Mononuclear cell (primary cell): ENCODE measurements around the gene DNAI2. TPM values are rescaled to one million over a fixed set of nuclear protein-coding genes. Genes with fewer than 3 reads are reported as not detected.

ENCODE experiments used
- H3K27me3 ChIP-seq: 2 replicates; pipeline ENCODE4 v1.6.0; 2011; ENCODE audit warnings: low read length, control low read depth; ENCODE audit not compliant: insufficient read depth
- H3K4me1 ChIP-seq: 2 replicates; pipeline ENCODE4 v1.5.1; 2011; ENCODE audit warnings: mild to moderate bottlenecking, low read length, control low read depth; ENCODE audit not compliant: insufficient read depth
- H3K4me3 ChIP-seq: 2 replicates; pipeline ENCODE4 v1.5.1; 2011; ENCODE audit warnings: mild to moderate bottlenecking, low read length, moderate library complexity
- H3K9me3 ChIP-seq: 2 replicates; pipeline ENCODE4 v1.5.1; 2011; ENCODE audit warnings: low read depth, mild to moderate bottlenecking, control low read depth, low read length
- total RNA-seq: library from RNA; depleted of rRNA; stranded (reverse); fragments of >200 nt; gene quantifications from one replicate; pipeline ENCODE4 v1.2.3, GENCODE V29; 2012

DNAI2 gene
- total RNA-seq, 1 donor: 0.21 TPM

DNA sequence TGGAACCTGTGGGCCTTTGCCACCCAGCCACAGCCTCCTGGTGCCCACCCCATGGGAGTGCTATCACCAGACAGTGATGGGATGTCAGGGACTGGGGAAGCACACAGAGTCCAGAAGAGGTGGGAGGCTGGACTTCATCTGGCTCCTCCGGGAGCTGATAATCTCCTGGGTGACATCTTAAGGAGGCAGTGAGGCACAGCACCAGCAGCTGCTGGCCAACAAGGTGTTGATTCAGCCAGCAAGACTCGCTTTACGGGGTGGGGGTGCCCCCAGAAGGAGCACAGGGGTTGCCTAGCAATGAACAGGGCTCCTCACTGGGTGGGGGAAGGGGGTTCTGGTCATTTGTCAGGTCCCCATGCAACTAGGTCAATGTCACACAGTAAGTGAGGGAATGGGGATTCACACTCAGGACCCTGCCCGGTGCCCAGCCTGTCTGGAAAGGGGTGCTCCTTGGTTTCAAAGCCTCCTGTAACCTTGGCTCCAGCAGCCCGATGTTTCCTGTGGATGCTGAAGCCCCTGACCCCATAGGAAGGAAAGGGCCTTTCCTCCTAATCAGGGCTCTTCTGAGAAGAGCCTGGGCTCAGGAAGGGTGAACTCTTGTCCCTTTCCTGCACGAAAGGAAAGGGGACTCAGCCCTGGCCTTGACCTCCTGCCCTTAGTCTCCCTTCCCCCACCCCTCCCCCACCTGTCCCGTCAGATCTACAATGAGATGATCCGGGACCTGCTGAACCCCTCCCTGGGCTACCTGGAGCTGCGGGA is 69.7 kb downstream of the DNAI2 start:
- H3K27me3 ChIP-seq: no peaks in the 10 kb centered on the region
- no peak overlapping the region for H3K4me3 ChIP-seq
- H3K9me3 ChIP-seq: no peaks in the 10 kb centered on the region
- no peaks in the 10 kb centered on the region for H3K4me1 ChIP-seq

- no peak overlapping the region for H3K4me3 ChIP-seq
- no peaks in the 10 kb centered on the region for H3K4me1 ChIP-seq
- no peaks in the 10 kb centered on the region for H3K9me3 ChIP-seq
- no peaks in the 10 kb centered on the region for H3K27me3 ChIP-seq
These were observed 70.6 kb downstream of the DNAI2 start for GRCh38 chr17:74344658-74345057.

- Histone ChIP-seq H3K4me1 (no peaks in the 10 kb centered on the region), H3K4me3 (no peak overlapping the region), H3K9me3 (no peaks in the 10 kb centered on the region), H3K27me3 (no peaks in the 10 kb centered on the region)
These were observed 71.6 kb downstream of the DNAI2 start for GRCh38 chr17:74345433-74346241.

- H3K9me3 ChIP-seq: no peaks in the 10 kb centered on the region
- no peaks in the 10 kb centered on the region for H3K4me1 ChIP-seq
- H3K27me3 ChIP-seq: peaks cover 12% of the 10 kb centered on the region
- no peak overlapping the region for H3K4me3 ChIP-seq
These were observed 73.6 kb downstream of the DNAI2 start for GRCh38 chr17:74347646-74348045.

DNA sequence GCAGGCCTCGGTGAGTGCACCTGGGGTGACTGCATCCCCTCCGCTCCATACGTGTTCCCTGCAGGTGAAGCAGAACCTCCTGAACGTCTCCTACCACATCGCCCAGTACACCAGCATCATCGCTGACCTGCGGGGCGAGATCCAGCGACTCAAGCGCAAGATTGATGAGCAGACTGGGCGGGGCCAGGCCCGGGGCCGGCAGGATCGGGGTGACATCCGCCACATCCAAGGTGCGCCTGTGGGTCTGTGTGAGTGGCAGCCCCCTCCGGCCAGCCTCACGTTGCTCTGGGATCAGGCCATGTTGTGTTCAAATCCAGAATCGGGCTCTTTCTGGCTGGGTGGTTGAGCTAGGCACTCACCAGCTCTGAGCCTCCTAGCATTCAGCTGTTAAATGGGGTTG is 75.1 kb downstream of the DNAI2 start:
- Histone ChIP-seq H3K9me3 (no peaks in the 10 kb centered on the region), H3K4me3 (no peak overlapping the region), H3K4me1 (no peaks in the 10 kb centered on the region), H3K27me3 (peaks cover 20% of the 10 kb centered on the region)

GRCh38 chr17:74350486-74350885 is 76.5 kb downstream of the DNAI2 start:
- Histone ChIP-seq H3K4me3 (no peak overlapping the region), H3K4me1 (no peaks in the 10 kb centered on the region), H3K27me3 (peaks cover 26% of the 10 kb centered on the region), H3K9me3 (no peaks in the 10 kb centered on the region)

DNA sequence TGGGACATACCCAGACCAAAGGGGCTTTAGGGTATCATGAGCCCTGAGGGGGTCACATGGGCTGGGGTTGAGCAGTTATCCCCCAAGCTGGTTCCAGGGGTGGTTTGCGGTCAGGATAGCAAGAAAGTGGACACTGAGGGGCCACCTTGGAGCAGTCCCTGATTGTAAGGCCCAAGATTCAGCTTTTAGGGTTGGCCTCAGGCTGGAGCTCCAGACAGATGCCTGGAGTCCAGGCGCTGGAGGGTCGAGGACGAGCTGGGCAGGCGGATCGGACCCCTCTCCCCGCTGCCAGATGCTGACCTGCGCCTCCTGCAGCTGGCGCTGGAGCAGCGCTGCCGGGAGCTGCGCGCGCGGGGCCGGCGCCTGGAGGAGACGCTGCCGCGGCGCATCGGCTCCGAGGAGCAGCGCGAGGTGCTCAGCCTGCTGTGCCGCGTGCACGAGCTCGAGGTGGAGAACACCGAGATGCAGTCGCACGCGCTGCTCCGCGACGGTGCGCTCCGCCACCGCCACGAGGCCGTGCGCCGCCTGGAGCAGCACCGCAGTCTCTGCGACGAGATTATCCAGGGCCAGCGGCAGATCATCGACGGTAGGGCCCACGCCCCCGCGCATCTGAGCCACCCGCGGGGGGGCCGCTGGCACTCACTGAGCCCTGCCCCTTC is 77.6 kb downstream of the DNAI2 start:
- Histone ChIP-seq H3K9me3 (no peaks in the 10 kb centered on the region), H3K27me3 (peaks cover 37% of the 10 kb centered on the region), H3K4me3 (no peak overlapping the region), H3K4me1 (no peaks in the 10 kb centered on the region)

DNA sequence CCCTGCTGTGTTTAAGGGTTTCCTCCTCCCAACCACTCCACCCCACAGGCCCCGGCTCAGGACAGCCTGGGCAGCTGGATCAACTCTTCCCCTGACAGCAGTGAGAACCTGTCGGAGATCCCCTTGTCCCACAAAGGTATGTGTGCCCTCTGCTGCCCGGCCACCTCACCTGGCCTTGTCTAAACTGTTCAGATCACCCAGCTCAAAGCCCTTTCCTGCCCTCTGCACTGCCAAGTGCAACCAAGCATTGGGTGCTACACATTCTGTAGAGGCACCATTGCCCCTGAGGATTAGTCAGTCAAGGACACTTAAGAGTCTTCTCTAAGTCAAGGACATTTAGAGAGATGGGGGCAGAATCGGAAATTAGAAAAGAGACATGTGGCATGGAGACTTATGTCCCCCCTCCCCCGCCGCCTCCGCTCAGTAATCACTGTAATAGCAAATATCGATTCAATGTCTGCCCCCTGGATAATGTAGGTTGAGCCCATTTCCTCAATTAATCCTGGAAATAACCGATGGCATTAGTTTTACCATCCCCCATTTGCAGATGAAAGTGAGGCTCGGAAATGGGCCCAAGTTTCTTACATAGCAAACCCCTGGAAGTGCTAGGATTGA is 79.5 kb downstream of the DNAI2 start:
- Histone ChIP-seq H3K27me3 (peaks cover 55% of the 10 kb centered on the region), H3K9me3 (no peaks in the 10 kb centered on the region), H3K4me3 (no peak overlapping the region), H3K4me1 (no peaks in the 10 kb centered on the region)

- Histone ChIP-seq H3K27me3 (peaks cover 59% of the 10 kb centered on the region), H3K4me3 (no peak overlapping the region), H3K9me3 (no peaks in the 10 kb centered on the region), H3K4me1 (no peaks in the 10 kb centered on the region)
These were observed 80.1 kb downstream of the DNAI2 start for GRCh38 chr17:74354123-74354522.

GRCh38 chr17:74354561-74354960 is 80.5 kb downstream of the DNAI2 start:
- H3K9me3 ChIP-seq: no peaks in the 10 kb centered on the region
- H3K27me3 ChIP-seq: peaks cover 59% of the 10 kb centered on the region
- no peak overlapping the region for H3K4me3 ChIP-seq
- H3K4me1 ChIP-seq: no peaks in the 10 kb centered on the region

- Histone ChIP-seq H3K9me3 (no peaks in the 10 kb centered on the region), H3K4me1 (no peaks in the 10 kb centered on the region), H3K4me3 (no peak overlapping the region), H3K27me3 (peaks cover 63% of the 10 kb centered on the region)
These were observed 81.0 kb downstream of the DNAI2 start for GRCh38 chr17:74355065-74355464.

- H3K4me1 ChIP-seq: no peaks in the 10 kb centered on the region
- no peak overlapping the region for H3K4me3 ChIP-seq
- no peaks in the 10 kb centered on the region for H3K9me3 ChIP-seq
- H3K27me3 ChIP-seq: peaks cover 57% of the 10 kb centered on the region
These were observed 82.8 kb downstream of the DNAI2 start for GRCh38 chr17:74356646-74357465.

DNA sequence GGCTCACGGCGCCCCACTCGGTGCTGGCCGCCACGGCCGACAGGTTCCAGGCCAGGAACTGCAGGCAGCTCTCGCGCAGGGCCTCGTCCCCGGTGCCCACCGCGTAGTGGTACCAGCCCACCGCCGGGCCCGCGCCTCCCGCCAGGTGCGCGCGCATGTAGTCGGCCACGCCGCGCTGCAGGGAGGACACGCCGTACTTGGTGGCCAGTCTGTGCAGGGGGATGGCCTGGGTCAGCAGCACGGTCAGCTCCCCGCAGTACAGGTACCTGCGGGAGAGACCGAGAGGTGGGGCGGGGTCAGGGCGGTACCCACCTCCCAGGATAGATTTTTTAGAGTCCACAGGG is 83.4 kb downstream of the DNAI2 start:
- Histone ChIP-seq H3K9me3 (no peaks in the 10 kb centered on the region), H3K4me1 (no peaks in the 10 kb centered on the region), H3K4me3 (no peak overlapping the region), H3K27me3 (peaks cover 51% of the 10 kb centered on the region)

DNA sequence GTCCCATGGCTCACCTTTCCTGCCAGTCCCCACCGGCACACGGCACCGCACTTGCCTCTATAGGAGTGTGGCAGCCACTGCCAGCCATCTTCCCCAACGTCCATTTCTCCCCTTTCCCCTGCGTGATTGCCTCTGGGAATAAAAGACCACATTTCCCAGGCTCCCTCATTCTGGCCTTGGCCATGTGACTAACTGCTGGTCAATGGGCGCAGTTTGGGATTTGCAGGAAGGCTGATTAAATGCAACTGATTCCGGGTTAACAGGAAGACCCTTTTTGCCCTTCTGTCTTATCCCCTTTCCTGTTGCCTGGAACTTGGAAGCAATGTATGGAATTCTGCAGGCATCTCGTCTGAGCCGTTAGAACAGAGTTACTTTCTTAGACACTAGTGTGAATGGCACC is 84.7 kb downstream of the DNAI2 start:
- Histone ChIP-seq H3K4me1 (no peaks in the 10 kb centered on the region), H3K4me3 (no peak overlapping the region), H3K9me3 (no peaks in the 10 kb centered on the region), H3K27me3 (peaks cover 47% of the 10 kb centered on the region)
